HG03097 (cell line): ENCODE measurements around the gene PEPD.

Experiments
- ATAC-seq: cut with Tn5 transposase; IDR thresholded peaks from one replicate; pipeline ENCODE4 v1.9.1; 2021; ENCODE audit not compliant: unreplicated experiment, low FRiP score

PEPD gene

GRCh38 chr19:33390101-33390907, 131.3 kb downstream of the PEPD start:
- no peak for ATAC-seq

- ATAC-seq = no peak
Measured at GRCh38 chr19:33389421-33390100, 132.0 kb downstream of the PEPD start.

DNA sequence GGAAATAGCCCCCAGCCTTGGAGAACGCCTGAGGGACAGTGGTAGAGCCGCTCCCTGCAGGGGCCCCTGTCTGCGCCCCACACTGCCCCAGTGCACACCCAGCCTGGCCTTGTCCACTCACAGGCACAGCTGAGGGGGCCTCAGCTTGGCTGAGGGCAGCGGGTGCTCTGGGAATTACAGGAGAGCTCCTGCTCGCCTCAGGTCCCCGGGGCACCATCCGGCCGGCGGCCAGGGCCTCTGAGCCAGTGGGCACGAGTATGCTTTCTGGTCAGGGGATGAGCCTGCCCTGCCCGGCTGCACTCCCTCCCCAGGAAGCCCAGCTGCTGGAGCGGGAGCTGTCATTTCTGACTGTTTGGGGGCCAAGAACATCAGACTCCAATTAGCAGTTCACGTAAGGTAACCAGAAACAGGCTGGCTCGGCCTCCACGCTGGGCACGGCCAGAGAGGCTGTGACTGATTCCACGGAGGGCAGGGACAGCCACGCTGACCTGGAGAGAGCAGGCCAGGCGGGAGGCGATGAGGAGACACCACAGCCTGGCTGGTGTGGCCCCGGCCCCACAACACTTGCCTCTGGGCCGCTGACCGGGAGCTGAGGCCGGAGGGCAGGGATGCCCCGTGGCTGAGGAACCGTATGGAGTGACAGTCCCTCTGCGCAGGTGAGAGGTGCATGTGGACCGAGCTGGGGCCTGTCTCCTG, 132.7 kb downstream of the PEPD start:
- no peak for ATAC-seq

- no peak for ATAC-seq
Measured at GRCh38 chr19:33388231-33388724, 133.3 kb downstream of the PEPD start.

- ATAC-seq = no peak
Measured at GRCh38 chr19:33387351-33388230, 134.0 kb downstream of the PEPD start.

- no peak for ATAC-seq
Measured at GRCh38 chr19:33386361-33386858, 135.2 kb downstream of the PEPD start.

DNA sequence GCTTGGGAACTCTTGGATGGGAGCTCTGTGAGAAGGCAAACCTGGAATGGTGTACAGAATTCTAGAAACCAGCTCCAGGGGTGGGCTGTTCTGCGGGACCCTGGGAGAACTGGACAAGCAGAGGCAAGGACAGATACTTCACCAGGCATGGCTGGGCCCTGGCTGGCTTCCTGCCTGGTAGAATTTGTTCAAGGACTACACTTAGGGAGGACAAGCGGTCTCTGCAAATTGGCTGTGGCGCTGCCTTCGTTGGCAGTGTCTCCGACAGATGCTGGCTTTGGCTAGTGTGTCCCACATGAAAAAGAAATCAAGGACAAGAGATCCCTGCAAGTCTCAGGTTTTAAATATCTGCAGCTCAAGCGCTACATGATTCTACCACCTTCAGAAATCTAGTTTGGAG, 135.6 kb downstream of the PEPD start:
- ATAC-seq = no peak

DNA sequence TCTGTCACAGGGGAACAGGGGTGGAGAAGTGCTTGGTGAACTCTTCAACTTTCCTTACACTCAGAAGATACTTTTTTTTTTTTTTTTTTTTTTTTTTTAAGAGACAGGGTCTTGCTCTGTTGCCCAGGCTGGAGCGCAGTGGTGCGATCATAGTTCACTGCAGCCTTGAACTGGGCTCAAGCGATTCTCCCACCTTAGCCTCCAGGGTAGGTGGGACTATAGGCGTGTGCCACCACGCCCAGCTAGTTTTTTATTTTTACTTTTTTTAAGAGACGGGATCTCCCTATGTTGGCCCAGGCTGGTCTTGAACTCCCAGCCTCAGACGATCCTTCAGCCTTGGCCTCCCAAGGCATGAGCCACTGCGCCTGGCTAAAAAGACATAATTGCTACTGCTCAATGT, 136.6 kb downstream of the PEPD start:
- no peak for ATAC-seq

GRCh38 chr19:33383720-33384292, 137.8 kb downstream of the PEPD start:
- ATAC-seq = no peak

DNA sequence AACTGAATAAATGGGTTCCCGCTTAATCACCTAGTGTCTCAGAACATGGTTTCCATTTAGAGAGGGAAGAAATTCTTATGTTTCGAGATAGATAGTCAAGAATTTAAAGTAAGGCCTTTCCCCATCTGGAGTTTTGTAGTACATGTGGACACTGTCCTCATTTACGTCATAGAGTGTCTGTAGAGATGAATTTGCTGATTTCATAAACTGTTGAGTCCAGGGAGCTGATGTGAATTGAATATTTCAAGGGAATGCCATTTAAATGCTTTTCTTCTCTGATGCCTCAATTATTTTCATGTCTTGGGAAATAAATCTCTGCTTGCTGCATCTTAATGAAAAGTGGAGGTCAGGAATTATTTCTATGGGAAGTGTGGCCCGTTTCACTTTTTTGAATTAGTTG, 138.6 kb downstream of the PEPD start:
- no peak for ATAC-seq

DNA sequence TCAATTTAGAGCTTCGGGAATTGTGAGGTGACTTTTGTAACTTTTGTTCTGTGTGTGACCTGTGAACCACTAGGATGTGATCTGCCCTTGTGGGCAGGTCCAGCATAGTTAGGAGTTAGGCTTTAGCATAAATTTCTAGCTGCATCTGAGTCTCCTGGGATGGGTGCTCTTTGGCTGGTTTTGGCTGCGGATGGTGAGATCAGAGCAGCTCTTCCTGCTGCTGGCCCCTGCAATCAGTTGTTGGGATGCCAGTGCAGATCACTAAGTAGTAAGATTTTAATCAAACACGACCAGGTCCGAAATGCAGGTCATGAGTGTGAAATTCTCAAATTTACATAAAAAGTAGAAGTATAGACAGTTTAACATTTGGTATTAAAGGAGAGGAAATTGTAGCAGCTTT, 139.6 kb downstream of the PEPD start:
- ATAC-seq = no peak

- no peak for ATAC-seq
Measured at GRCh38 chr19:33381101-33381500, 140.5 kb downstream of the PEPD start.

DNA sequence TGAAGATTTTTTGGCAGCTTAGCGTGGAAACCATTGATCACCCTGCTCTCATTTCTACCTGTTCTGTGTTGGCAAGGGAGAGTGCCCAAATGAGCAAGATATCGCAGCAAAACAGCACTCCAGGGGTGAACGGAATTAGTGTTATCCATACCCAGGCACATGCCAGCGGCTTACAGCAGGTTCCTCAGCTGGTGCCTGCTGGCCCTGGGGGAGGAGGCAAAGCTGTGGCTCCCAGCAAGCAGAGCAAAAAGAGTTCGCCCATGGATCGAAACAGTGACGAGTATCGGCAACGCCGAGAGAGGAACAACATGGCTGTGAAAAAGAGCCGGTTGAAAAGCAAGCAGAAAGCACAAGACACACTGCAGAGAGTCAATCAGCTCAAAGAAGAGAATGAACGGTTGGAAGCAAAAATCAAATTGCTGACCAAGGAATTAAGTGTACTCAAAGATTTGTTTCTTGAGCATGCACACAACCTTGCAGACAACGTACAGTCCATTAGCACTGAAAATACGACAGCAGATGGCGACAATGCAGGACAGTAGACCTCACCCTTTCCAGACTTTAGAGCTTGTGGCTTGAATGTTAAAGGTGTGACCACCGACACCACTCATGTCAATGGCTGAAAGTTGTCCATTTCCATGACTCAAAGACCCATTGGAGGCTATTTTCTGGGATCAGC, 142.3 kb downstream of the PEPD start:
- ATAC-seq = no peak

DNA sequence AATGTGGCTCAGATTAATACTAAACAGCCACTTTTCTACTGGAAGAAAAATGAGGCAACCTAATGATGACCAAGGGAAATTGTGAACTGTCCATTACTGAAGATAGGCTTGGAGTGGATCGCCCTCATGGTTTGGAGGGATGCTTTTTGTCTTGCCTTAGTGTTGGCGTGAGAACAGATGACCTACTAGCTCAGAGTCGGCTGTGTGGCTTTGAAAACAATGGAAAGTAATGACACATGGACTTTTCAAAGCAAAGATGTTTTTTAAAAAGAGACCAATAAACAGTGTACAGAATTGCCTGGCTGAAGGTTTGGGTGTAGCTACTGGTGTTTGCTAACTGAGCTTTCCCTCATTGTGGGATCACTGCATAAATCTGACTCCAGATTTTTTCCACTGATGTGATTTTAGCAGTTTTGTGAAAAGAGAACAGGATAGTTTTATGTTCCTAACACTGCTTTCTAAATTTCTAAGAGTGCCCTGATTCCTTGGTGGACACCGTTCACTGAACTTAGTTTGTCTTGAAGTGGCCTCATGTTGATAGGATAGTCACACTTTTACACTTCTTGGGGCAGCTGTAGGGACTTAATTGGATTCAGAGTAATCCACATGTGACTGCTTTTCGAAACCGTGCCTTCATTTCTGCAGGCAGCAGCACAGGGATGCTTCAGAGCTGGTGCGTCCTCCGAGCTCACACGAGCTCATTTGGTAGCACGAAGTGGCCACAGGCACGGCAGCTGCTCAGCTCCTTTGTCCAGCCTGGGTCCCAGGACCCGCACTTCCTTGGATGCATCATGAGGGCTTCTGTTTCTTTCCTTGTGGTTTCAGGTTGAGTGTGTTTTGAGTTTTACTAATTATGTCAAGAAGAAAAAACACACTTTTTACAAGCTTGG, 143.8 kb downstream of the PEPD start:
- no peak for ATAC-seq

DNA sequence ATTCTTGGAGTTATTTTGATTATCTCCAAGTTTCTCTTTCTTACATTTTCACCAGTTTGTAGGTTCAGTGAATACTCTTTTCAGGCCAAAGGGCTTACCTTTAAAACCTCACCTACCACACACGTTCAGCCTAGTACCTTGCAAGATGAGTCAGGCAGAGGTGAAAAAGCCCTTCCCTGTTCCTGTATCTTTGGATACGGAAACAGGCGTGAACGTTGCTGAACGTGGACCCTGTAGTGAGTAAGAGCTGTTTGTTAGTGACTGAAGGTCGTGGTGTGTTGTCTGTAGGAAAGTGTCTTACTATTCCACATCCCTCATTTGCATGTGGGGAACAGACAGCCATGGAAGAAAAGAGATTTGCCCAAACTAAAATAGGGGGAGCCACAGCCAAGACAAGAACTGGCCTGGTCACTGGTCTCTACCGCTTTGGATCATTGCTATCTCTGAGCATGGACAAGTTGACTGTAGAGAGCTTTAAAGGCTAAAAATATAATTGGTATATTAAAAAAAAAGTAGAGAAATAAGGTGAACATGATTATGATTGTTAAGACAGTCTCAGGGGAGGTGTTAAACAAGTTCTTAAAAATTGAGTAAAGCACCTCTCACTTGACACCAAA, 144.5 kb downstream of the PEPD start:
- ATAC-seq = no peak

GRCh38 chr19:33376423-33376822, 145.2 kb downstream of the PEPD start:
- no peak for ATAC-seq

- ATAC-seq = no peak
Measured at GRCh38 chr19:33375837-33376159, 145.8 kb downstream of the PEPD start.

GRCh38 chr19:33375156-33375836, 146.3 kb downstream of the PEPD start:
- ATAC-seq = no peak
